ENCODE data around the gene ENTPD2. TPM values are rescaled to one million over a fixed set of nuclear protein-coding genes. Genes with fewer than 3 reads are reported as not detected.

ENTPD2 gene
- total and polyA plus RNA-seq, 10 of the 15 experiments (the other 5 are each of a cell fraction or from before 2014, with no cell fraction given): 0.15 to 1.8 (median 0.65) TPM; not detected in 2

- Histone ChIP-seq H3K27ac (ENCODE audit: control insufficient read depth, insufficient read depth) (no peak overlapping the region), H3K4me1 (ENCODE audit: control insufficient read depth, insufficient read depth, low read length) (no peaks in the 10 kb centered on the region), H3K9ac (ENCODE audit: control insufficient read depth, insufficient read depth, low read length) (no peak overlapping the region), H3K79me2 (ENCODE audit: control insufficient read depth, insufficient read depth, low read length) (no peaks in the 10 kb centered on the region), H3K27me3 (replicated peaks in 1 of 2; ENCODE audit: control insufficient read depth in 2 of 2, insufficient read depth in 2 of 2, low read length in 1 of 2) (no peaks in the 10 kb centered on the region), H3K4me2 (ENCODE audit: control insufficient read depth, insufficient read depth) (no peak overlapping the region), H4K20me1 (ENCODE audit: control insufficient read depth, insufficient read depth) (no peaks in the 10 kb centered on the region), H3K36me3 (ENCODE audit: control insufficient read depth in 2 of 2, insufficient read depth in 2 of 2, low read length in 1 of 2) (no peaks in the 10 kb centered on the region; a peak in 2 of 4 replicates), H2AFZ (ENCODE audit: control insufficient read depth, low read depth, low read length) (no peak overlapping the region), H3K4me3 (no peak overlapping the region), H3K9me3 (replicated peaks; ENCODE audit: control insufficient read depth, insufficient read depth, low read length) (no peaks in the 10 kb centered on the region)
- ChIA-PET SMC1A (ENCODE audit: uncharacterized antibody, unreplicated experiment) (no interaction called here), POLR2A (no interaction called here), RAD21 (ENCODE audit: unreplicated experiment) (interaction anchor here (3.1 kb wide), 1 partner anchor 16 kb away, joined by 18 read pairs; the partner anchor contains the start of gene NPDC1), CTCF (interaction anchor here (6.4 kb wide), 1 partner anchor 14 kb away, joined by 81 read pairs; the partner anchor contains the start of gene NPDC1)
- FAIRE-seq (no peak), DNase-seq (ENCODE audit: low read depth, low spot score) (no peak), ATAC-seq (no peak)
- TSS peak; percentile 75 for BruUV-seq (replicated peaks)
- intact Hi-C loops (cut with micrococcal nuclease; ENCODE audit: unreplicated experiment) (no loop called here), in situ Hi-C loops (cut with MboI) (no loop called here)
- 67% methylated on average over 15 of the region's 15 CpGs for WGBS (ENCODE audit: insufficient coverage, insufficient replicate concordance, low lambda C conversion rate, missing lambda C conversion rate)
- no peak for TF ChIP-seq ZBED1 (IDR thresholded peaks at IDR 0.05; ENCODE audit: borderline replicate concordance)
- TF ChIP-seq PAX5 (IDR thresholded peaks at IDR 0.05; ENCODE audit: borderline replicate concordance, low read depth, low read length): no peak
- no peak for TF ChIP-seq PML (IDR thresholded peaks at IDR 0.05; ENCODE audit: low read length)
- TF ChIP-seq BMI1 (IDR thresholded peaks at IDR 0.05; ENCODE audit: borderline replicate concordance): no peak
- no peak for TF ChIP-seq ZNF207 (IDR thresholded peaks at IDR 0.05; ENCODE audit: borderline replicate concordance)
- no peak for TF ChIP-seq SUPT20H (IDR thresholded peaks at IDR 0.05; ENCODE audit: borderline replicate concordance, control insufficient read depth, low read depth, low read length)
- no peak for TF ChIP-seq SMAD1 (IDR thresholded peaks at IDR 0.05; ENCODE audit: low read depth, partially characterized antibody)
- no peak for TF ChIP-seq NR2C2 (IDR thresholded peaks at IDR 0.05; ENCODE audit: borderline replicate concordance, control insufficient read depth, insufficient read length, low read depth)
- no peak for TF ChIP-seq SRF (IDR thresholded peaks at IDR 0.05; ENCODE audit: low read depth in 2 of 2, low read length in 2 of 2)
- TF ChIP-seq TCF7 (IDR thresholded peaks at IDR 0.05; ENCODE audit: borderline replicate concordance): no peak
- no peak for TF ChIP-seq CHD1 (IDR thresholded peaks at IDR 0.05; ENCODE audit: low read depth, low read length)
- TF ChIP-seq ELK1 (IDR thresholded peaks at IDR 0.05; ENCODE audit: low read depth, low read length): no peak
- no peak for TF ChIP-seq CEBPZ (IDR thresholded peaks at IDR 0.05; ENCODE audit: low read depth, low read length)
- TF ChIP-seq ZNF592 (IDR thresholded peaks at IDR 0.05): no peak
- no peak for TF ChIP-seq HDAC2 (IDR thresholded peaks at IDR 0.05)
- no peak for TF ChIP-seq IKZF2 (IDR thresholded peaks at IDR 0.05)
- TF ChIP-seq HCFC1 (IDR thresholded peaks at IDR 0.05; ENCODE audit: low read length): no peak
- no peak for TF ChIP-seq ESRRA (IDR thresholded peaks at IDR 0.05; ENCODE audit: low read length)
Observed at GRCh38 chr9:137062384-137062783, 8.5 kb upstream of the ENTPD2 start.
